NCI-H2227 treated with DMSO at 0.1 percent for 48 hours (cell line): ENCODE results near the gene USP34.
"Not testable (repeated sequence)": the region's sequence is repeated elsewhere in the genome, so short reads cannot be mapped to it uniquely, and the experiment has no call there.

Experiments
- DNase-seq: peaks from one replicate; lab custom pipeline; 2025; lab: John Stamatoyannopoulos, UW

The USP34 gene

DNA sequence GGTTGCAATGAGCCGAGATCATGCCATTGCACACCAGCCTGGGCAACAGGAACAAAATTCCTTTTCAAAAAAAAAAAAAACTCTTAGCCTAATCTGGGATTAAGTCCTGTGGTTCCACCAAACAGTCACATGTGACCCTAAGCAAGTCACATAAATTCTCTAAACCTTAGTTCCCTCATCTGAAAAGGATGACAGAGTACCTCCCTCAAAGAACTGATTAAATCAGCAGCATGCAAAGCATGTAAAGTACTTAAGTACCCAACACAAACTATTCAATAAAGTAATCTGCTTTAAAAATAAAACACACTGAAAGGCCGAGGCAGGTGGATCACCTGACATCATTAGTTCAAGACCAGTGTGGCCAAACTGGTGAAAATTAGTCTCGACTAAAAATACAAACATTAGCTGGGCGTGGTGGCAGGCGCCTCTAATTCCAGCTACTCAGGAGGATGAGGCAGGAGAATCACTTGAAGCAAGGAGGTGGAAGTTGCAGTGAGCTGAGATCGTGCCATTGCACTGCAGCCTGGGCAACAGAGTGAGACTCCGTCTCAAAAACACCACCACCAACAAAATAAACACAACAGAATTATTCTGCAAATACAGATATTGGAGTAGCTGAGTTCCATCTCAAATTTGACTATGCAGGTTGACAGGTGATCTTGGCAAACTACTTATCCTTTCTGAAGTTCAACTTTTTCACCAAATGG is 7.0 kb downstream of the USP34 start:
- DNase-seq = no peak

DNA sequence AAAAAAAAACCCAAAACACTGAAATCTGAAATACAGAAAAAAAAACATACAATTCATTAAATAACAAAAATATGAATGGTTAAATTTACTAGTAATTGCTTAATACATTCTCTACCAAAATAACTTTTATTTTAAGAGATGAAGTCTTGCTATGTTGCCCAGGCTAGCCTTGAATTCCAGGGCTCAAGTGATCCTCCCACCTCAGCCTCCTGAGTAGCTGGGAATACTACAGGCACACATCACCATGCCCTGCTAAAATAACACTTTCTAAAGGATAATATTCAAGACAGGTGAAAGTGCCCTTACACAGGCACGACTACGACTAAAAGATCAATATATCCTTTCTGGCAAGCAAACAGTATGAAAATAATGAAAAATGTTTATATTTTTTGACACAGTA is 9.5 kb downstream of the USP34 start:
- no peak for DNase-seq

DNA sequence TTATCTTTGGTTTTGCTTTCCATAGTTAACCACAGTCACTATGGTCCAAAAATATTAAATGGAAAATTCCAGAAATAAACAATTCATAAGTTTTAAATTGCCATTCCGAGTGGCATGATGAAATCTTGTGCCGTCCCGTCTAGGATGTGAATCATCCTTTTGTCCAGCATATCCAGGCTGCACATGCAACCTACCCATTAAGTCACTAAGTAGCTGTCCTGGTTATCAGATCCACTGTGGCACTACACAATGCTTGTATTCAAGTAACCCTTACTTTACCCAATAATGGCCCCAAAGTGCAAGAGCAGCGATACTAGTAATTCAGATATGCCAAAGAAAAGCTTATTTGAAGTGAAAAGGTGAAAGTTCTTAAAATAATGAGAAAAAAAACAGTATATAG is 10.7 kb downstream of the USP34 start:
- DNase-seq = no peak

DNA sequence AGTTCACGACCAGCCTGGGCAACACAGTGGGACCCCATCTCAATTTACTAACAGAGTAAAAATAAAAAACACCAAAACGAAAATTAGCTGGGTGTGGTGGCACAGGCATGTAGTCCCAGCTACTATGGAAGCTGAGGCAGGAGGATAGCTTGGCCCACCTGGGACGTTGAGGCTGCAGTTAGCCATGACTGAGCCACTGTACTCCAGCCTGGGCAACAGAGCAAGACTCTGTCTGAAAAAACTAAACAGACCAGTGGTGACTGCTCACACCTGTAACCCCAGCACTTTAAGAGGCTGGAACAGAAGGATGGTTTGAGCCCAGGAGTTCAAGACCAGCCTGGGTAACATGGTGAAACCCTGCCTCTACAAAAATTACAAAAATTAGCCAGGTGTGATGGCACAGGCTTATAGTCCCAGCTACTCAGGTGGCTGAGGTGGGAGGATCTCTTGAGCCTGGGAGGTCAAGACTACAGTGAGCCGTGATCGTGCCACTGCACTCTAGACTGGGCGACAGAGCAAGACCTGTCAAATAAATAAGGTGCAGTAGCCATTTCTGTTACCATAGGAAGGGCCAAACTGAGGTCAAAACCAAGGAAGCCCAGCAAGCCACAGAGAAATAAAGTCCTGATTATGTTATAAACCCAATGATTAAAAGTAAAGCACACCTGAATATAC is 14.0 kb downstream of the USP34 start:
- no peak for DNase-seq

DNA sequence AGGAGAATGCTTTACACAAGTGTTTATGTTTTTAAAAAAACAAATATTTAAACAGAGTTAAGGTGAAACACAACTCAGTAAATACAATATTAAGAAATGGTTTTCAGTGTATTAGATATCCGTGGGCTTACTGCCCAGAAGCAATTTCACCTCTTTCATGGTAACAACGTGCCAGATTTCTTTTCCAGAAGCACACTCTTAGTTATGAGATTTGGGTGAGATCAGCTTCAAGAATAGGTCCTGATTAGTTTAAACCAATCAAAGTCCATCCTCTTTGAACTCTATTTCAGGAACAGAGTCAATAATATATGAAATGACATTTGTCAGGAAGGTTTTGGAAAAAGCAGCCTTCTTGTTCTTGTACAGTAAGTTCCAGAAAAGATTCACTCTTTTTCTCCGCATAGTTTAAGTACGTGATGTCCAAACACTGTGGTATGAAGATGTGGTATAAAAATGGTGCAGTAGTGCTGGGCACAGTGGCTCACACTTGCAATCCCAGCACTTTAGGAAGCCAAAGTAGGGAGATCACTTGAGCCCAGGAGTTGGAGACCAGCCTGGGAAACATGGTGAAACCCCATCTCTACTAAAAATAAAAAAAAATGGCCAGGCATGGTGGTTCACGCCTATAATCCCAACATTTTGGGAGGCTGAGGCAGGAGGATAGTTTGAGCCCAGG is 14.7 kb downstream of the USP34 start:
- DNase-seq = no peak

DNA sequence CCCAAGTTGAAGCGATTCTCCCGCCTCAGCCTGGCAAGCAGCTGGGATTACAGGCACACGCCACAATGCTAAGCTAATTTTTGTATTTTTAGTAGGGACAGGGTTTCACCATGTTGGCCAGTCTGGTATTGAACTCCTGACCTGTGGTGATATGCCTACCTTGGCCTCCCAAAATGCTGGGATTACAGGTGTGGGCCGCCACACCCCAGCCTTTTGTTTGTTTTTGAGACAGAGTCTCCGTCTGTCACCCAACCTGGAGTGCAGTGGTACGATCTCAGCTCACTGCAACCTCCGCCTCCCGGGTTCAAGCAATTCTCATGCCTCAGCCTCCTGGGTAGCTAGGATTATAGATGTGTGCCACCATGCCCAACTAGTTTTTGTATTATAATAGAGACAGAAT is 15.9 kb downstream of the USP34 start:
- DNase-seq = not testable (repeated sequence)

DNA sequence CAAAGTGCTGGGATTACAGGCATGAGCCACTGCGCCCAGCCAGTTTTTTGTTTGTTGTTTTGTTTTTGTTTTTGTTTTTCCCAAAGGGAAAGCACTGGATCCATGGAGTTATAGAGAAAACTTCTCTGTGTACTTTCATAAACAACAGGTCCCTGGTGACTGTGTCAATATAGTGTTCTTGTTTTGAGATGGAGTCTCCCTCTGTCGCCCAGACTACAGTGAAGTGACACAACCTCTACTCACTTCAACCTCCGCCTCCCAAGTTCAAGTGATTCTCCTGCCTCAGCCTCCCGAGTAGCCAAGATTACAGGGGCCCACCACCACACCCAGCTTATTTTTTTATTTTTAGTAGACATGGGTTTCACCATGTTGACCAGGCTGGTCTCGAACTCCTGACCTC is 16.5 kb downstream of the USP34 start:
- no peak for DNase-seq

DNA sequence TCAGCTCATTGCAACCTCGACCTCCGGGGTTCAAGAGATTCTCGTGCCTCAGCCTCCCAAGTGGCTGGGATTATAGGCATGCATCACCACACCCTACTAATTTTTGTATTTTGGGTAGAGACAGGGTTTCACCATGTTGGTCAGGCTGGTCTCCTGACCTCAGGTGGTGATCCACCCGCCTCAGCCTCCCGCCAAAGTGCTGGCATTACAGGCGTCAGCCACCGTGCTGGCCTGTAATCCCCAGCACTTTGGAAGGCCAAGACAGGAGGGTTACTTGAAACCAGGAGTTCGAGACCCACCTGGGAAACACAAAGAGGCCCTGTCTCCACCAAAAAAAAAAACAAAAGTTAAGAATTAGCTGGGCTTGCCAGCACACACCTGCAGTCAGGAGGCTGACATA is 18.5 kb downstream of the USP34 start:
- DNase-seq = no peak

DNA sequence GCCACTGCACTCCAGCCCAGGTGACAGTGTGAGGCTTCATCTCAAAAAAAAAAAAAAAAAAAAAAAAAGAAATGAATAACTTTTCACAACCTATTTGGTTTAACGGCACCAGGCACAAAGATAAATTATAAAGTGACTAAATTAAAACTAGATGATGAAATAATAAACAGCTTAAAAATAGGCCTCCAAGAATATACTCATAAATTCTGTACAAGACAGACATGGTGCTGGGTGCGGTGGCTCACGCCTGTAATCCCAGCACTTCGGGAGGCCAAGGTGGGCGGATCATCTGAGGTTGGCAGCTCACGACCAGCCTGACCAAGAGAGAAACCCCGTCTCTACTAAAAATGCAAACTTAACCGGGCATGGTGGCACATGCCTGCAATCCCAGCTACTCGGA is 19.7 kb downstream of the USP34 start:
- no peak for DNase-seq

DNA sequence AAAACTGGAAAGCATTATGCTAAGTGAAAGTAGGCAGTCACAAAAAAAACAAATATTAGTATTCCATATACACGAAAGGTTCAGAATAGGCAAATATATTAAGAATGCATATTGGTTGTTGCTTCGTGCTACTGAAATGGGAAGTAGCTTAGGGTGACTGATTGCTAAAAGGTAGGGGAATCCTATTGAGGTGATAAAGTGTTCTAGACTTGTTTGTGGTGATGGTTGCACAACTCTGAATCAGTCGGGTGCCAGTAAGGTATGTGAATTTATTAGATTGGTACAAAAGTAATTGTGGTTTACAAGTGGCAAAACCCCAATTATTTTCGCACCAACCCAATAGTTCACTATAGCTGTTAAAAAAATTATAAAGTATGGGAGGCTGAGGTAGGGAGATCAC is 20.7 kb downstream of the USP34 start:
- DNase-seq = no peak

DNA sequence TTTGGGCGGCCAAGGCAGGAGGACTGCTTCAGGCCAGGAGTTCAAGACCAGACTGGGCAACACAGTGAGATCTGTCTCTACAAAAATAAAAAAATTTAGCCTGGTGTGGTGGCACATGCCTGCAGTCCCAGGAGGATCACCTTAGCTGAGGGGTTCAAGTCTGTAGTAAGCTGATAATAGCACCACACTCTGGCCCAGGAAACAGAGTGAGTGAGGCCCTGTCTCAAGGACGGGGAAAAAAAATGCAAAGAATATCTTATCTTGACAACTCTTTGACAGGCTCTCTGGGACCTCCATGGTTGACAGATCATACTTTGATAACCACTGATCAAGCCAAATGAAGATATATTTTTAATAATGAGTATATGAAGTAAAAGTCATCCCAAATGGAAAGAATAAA is 22.7 kb downstream of the USP34 start:
- no peak for DNase-seq

DNA sequence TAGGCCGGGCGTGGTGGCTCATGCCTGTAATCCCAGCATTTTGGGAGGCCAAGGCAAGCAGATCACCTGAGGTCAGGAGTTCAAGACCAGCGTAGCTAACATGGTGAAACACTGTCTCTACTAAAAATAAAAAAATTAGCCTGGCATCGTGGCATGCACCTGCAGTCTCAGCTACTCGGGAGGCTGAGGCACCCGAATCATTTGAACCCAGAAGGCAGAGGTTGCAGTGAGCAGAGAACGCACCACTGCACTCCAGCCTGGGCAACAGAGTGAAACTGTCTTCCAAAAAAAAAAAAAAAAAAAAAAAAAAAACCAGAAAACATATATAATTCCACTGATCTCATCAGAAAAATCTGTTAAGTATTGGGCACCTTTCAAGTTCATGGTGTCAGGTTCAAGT is 23.9 kb downstream of the USP34 start:
- not testable (repeated sequence) for DNase-seq

DNA sequence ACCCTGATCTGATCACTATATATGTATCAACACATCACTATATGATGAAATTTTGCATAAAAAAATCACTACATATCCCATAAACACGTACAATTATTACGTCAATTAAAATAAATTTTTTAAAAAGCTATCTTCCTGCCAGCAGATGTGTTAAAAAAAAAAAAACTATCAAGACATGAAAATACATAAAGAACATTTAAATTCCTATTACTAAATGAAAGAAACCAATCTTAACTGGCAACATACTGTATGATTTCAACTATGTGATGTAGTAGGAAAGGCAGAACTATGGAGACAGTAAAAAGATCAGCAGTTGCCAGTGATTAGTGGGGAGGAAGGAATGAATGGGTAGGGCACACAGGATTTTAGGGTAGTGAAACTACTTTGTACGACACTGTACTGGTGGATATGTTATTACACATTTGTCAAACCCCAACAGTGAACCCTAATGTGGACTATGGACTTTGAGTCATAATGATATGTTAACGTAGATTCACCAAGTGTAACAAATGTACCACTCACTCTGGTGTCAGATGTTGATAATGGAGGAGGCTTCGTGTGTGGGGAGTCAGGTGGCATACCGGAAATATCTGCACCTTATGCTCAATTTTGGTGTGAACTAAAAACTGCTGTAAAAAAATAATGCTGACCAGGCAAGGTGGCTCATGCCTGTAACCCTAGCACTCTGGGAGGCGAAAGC is 27.4 kb downstream of the USP34 start:
- no peak for DNase-seq

DNA sequence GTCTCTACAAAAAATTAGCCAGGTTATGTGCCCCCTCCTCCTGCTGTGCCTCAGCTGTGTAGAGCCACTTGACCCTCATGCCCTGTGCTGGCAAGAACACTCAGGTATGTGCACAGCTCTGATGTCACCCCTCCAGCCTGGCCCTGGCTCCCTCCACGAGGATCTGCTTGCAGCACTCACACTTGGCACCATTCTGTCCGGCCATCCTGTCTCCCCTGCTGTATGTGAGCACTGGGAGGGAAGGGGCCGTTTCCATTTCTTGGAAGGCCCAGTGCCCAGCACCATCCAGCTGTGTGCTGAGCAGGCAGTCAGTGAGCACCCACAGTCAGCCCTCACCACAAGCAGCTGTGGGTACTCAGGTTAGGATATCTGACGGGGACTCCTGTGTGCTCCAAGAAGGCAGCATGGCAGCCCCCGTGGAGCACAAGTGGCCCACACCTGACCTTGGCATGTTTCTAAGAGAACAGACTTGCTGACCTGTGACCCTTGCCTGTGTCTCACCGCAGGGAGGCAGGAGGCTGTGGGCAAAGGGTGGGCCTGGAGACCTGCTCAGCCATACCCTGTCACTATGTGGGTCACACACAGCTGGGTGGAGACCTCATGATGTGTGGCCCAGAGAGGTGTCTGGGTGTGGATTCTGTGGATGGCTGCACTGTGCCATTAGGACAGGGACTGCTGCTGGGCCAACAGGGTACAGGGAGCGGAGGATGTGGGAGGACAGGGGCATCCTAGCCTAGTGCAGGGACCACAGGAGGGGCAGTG is 31.5 kb downstream of the USP34 start:
- no peak for DNase-seq

DNA sequence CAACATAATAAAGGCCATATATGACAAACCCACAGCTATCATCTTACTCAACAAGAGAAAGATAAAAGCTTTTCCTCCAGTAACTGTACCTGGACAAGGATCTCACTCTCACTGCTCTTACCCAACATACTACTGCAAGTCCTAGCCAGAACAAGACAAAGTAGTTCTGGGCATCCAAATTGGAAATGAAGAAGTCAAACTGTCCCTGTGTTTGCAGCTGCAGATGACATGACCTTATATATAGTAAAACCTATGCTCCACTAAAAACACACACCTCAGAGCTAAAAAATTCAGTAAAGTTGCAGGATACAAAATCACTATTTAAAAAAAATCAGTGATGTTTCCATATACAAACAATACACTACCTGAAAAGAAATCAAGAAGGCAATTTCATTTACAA is 32.2 kb downstream of the USP34 start:
- no peak for DNase-seq

DNA sequence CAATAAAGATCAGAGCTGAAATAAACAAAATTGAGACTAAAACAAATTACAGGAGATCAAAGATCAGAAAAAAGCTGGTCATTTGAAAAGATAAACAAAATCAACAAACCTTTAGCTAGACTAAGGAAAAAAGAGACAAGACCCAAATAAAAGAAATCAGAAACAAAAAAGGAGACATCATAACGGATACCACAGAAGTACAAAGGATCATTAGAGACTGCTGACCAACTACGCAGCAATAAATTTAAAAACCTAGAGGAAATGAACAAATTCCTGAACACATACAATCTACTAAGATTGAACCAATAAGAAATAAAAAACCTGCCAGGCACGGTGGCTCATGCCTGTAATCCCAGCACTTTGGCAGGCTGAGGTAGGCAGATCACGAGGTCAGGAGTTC is 33.7 kb downstream of the USP34 start:
- no peak for DNase-seq

DNA sequence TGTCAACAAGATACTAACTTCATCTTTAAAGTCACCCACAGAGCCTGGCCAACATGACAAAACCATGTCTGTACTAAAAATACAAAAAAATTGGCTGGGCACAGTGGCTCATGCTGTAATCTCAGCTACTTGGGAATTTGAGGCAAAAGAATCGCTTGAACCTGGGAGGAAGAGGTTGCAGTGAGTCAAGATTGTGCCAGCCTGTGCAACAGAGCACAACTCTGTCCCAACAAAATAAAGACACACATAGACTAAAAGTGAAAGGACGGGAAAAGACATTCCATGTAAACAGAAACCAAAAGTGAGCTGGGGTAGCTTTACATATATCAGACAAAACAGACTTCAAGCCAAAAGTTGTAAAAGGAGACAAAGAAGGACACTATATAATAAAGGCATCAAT is 34.8 kb downstream of the USP34 start:
- DNase-seq = no peak

DNA sequence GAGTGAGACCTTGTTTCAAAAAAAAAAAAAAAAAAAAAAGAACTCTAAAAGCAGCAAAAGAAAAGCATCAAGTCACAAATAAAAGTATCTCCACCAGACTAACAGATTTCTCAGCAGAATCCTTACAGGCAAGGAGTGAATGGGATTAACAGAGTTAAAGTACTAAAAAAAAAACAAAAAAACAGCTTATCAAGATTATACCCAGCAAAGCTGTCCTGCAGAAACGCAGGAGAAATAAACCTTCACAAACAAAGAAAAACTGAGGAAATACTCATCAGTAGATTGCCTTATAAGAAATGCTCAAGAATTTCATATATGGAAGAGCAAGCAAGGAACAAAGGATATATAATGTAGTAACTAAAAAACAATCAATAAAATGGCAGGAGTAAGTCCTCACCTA is 35.6 kb downstream of the USP34 start:
- DNase-seq = no peak

DNA sequence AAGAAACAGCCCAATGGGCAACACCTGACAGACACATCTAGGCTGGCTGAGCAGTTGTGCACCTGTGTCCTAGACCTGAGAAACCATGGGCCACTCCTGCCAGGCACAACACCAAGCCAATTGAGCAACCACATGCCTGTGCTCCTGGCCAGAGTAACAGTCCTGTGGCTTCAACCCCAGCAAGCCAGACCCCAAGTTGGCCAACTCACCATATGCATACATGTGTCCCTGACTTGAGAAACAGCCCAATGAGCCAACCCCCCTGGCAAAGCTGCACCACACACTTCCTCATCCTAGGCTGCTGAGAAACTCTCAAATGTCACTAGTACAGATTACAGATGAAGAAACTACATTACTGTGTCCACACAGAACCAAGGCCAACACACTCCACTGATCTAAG is 36.6 kb downstream of the USP34 start:
- no peak for DNase-seq

DNA sequence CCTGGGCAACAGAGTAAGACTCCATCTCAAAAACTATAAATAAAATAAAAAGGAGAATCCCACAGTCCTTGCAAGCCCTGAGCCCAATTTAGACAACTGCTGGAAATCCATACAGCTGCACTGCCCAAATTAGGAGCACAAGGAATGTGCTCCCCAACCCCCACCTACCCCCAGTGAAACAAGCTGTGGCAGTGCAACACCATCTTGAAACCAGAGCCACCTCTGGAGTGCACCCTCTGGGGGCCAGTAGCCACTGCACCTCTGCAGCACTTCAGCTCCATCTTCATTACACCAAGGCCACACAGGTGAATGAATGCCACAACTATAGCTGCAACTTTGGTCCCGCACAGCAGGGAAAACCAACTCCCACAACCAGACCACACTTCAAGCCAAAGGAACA is 37.3 kb downstream of the USP34 start:
- no peak for DNase-seq

DNA sequence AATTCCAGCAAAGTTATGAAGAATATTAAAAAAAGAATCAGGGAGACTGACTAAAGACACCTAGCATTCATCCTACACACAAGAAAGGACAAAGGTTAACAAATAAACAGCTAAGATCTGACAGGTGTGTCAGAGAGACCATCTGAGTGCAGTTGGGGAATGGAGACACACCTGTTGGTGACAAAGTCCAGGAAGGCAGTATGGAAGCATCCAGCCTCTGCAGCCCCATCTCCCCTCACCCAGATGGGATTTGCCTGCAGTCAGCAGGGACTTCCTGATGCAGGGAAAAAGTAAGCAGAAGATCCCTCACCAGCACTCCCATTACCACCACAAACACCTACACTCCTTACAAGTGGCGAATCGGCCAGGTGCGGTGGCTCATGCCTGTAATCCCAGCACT is 37.9 kb downstream of the USP34 start:
- DNase-seq = no peak

DNA sequence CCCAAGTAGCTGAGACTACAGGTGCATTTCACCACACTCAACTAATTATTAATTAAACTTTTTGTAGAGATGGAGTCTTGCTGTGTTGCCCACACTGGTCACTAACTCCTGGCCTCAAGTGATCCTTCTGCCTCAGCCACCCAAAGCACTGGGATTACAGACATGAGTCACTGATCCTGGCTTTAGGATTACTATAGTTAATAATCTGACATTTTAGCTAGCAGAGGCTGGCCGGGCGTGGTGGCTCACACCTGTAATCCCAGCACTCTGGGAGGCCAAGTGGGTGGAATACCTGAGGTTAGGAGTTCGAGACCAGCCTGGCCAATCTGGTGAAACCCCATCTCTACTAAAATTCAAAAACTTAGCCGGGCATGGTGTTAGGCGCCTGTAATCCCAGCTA is 39.5 kb downstream of the USP34 start:
- no peak for DNase-seq
